IMR-90 (cell line): ENCODE data around the gene RLF. TPM values are rescaled to one million over a fixed set of nuclear protein-coding genes. Genes with fewer than 3 reads are reported as not detected.

Experiments
- ATAC-seq: fragments of 200-7000 bp; cut with Tn5 transposase; 2 replicates; pipeline ENCODE4 v1.9.1; 2020; ENCODE audit warnings: low read depth, mild to moderate bottlenecking, moderate library complexity
- BruUV-seq: library from RNA; stranded (reverse); fragments of 400-500 nt; replicated peaks from 2 replicates; lab custom pipeline; 2021; lab: Mats Ljungman, UMichigan
- CTCF ChIA-PET: fragments of 300-600 bp; formaldehyde crosslinking; extraction: SDS; loops from one replicate; lab custom pipeline; 2021; ENCODE audit warnings: antibody characterized with exemption; lab: Yijun Ruan, JAX
- POLR2A ChIA-PET: fragments of 300-600 bp; sonication (Branson Sonifier 250); formaldehyde crosslinking; loops from one replicate; lab custom pipeline; 2022; ENCODE audit warnings: antibody characterized with exemption; ENCODE audit not compliant: unreplicated experiment; lab: Charles Lee
- DNase-seq: peaks from one replicate; pipeline ENCODE4 v3.0.0; 2013
- H2AFZ ChIP-seq: replicated peaks from 2 replicates; pipeline ENCODE3; 2013; ENCODE audit warnings: low read length, mild to moderate bottlenecking; ENCODE audit not compliant: poor library complexity
- H2AK5ac ChIP-seq: 2 replicates; pipeline ENCODE4 v1.6.1; 2013; ENCODE audit warnings: low read depth, low read length, inconsistent platforms
- H2AK9ac ChIP-seq: replicated peaks from 2 replicates; pipeline ENCODE3; 2013; ENCODE audit warnings: mild to moderate bottlenecking, low read depth, low read length, moderate library complexity; ENCODE audit not compliant: poor library complexity
- H2BK120ac ChIP-seq: 2 replicates; pipeline ENCODE4 v1.6.1; 2013; ENCODE audit warnings: low read depth, low read length, inconsistent platforms
- H2BK15ac ChIP-seq: 3 replicates; pipeline ENCODE4 v1.6.1; 2013; ENCODE audit warnings: low read depth, low read length, inconsistent platforms
- H2BK20ac ChIP-seq: 2 replicates; pipeline ENCODE4 v1.6.1; 2013; ENCODE audit warnings: low read depth, mild to moderate bottlenecking, inconsistent platforms, low read length, moderate library complexity
- H2BK5ac ChIP-seq: 2 replicates; pipeline ENCODE4 v1.6.1; 2013; ENCODE audit warnings: mild to moderate bottlenecking, low read depth, low read length, inconsistent platforms; ENCODE audit not compliant: poor library complexity, severe bottlenecking
- H3K14ac ChIP-seq: replicated peaks from 2 replicates; pipeline ENCODE4 v1.6.1; 2013; ENCODE audit warnings: low read depth, low read length, inconsistent platforms
- H3K18ac ChIP-seq: 2 replicates; pipeline ENCODE4 v1.6.1; 2013; ENCODE audit warnings: low read depth, low read length, control low read depth
- H3K23ac ChIP-seq: 2 replicates; pipeline ENCODE4 v1.6.1; 2013; ENCODE audit warnings: low read depth, low read length, inconsistent platforms
- H3K27ac ChIP-seq: 2 replicates; pipeline ENCODE4 v1.5.1; 2013; ENCODE audit warnings: mild to moderate bottlenecking, control low read depth, low read length; ENCODE audit not compliant: insufficient read depth
- H3K27me3 ChIP-seq: 2 replicates; pipeline ENCODE4 v1.6.1; 2013; ENCODE audit warnings: low read length; ENCODE audit not compliant: control insufficient read depth, insufficient read depth
- H3K36me3 ChIP-seq: 2 replicates; pipeline ENCODE4 v1.6.1; 2013; ENCODE audit warnings: low read length, mixed read lengths; ENCODE audit not compliant: control insufficient read depth, insufficient read depth
- H3K4ac ChIP-seq: 2 replicates; pipeline ENCODE4 v1.6.1; 2013; ENCODE audit warnings: low read depth, low read length, inconsistent platforms
- H3K4me1 ChIP-seq: 2 replicates; pipeline ENCODE4 v1.6.1; 2013; ENCODE audit warnings: low read length, mixed read lengths; ENCODE audit not compliant: control insufficient read depth, insufficient read depth
- H3K4me2 ChIP-seq: 2 replicates; pipeline ENCODE4 v1.6.1; 2013; ENCODE audit warnings: low read depth, mild to moderate bottlenecking, control low read depth, low read length, moderate library complexity
- H3K4me3 ChIP-seq: 2 replicates; pipeline ENCODE4 v1.5.1; 2013; ENCODE audit warnings: low read depth, mild to moderate bottlenecking, control low read depth, low read length, moderate library complexity; ENCODE audit not compliant: insufficient read depth
- H3K56ac ChIP-seq: 2 replicates; pipeline ENCODE4 v1.6.1; 2013; ENCODE audit warnings: low read length, inconsistent platforms; ENCODE audit not compliant: insufficient read depth; ENCODE audit errors: extremely low read depth
- H3K79me1 ChIP-seq, 2 experiments: 2 replicates each; pipeline ENCODE4 v1.6.1; 2013; ENCODE audit warnings: low read length in 2 of 2, inconsistent platforms in 1 of 2, low read depth in 1 of 2
- H3K9ac ChIP-seq: 2 replicates; pipeline ENCODE4 v1.6.1; 2013; ENCODE audit warnings: low read depth, low read length, control low read depth
- H3K9me1 ChIP-seq: 2 replicates; pipeline ENCODE4 v1.6.1; 2013; ENCODE audit warnings: low read length, inconsistent platforms; ENCODE audit not compliant: insufficient read depth
- H3K9me3 ChIP-seq: 2 replicates; pipeline ENCODE4 v1.6.1; 2013; ENCODE audit warnings: low read length; ENCODE audit not compliant: control insufficient read depth, insufficient read depth
- H4K20me1 ChIP-seq: 2 replicates; pipeline ENCODE4 v1.6.1; 2013; ENCODE audit warnings: low read length, inconsistent platforms; ENCODE audit not compliant: insufficient read depth
- H4K5ac ChIP-seq: 2 replicates; pipeline ENCODE4 v1.6.1; 2013; ENCODE audit warnings: mild to moderate bottlenecking, low read depth, low read length, control low read depth
- H4K8ac ChIP-seq, 2 experiments: 2 replicates each; pipeline ENCODE4 v1.6.1; 2013; ENCODE audit warnings: low read depth in 2 of 2, low read length in 2 of 2, control low read depth in 1 of 2, inconsistent platforms in 1 of 2
- H4K91ac ChIP-seq: 2 replicates; pipeline ENCODE4 v1.6.1; 2013; ENCODE audit warnings: low read depth, low read length, inconsistent platforms; ENCODE audit not compliant: insufficient read depth
- BHLHE40 ChIP-seq: fragments of 150-350 bp; IDR thresholded peaks from 2 replicates; pipeline ENCODE4 v1.6.1; 2016; ENCODE audit warnings: mild to moderate bottlenecking, low read depth, low read length
- CEBPB ChIP-seq: IDR thresholded peaks from 2 replicates; pipeline ENCODE4 v1.6.1; 2012; ENCODE audit warnings: low read depth, low read length, improper control_type of control experiment
- CHD1 ChIP-seq: IDR thresholded peaks from 2 replicates; pipeline ENCODE4 v1.6.1; 2012; ENCODE audit warnings: low read depth, low read length, improper control_type of control experiment
- FOS ChIP-seq: fragments of 150-350 bp; IDR thresholded peaks from 2 replicates; pipeline ENCODE4 v1.6.1; 2016; ENCODE audit warnings: low read depth, low read length
- MAFK ChIP-seq: IDR thresholded peaks from 2 replicates; pipeline ENCODE4 v1.6.1; 2012; ENCODE audit warnings: low read depth, low read length, improper control_type of control experiment
- MAZ ChIP-seq: IDR thresholded peaks from 2 replicates; pipeline ENCODE4 v1.6.1; 2012; ENCODE audit warnings: low read depth, mild to moderate bottlenecking, low read length, improper control_type of control experiment, moderate library complexity, borderline replicate concordance
- MXI1 ChIP-seq: IDR thresholded peaks from 2 replicates; pipeline ENCODE4 v1.6.1; 2012; ENCODE audit warnings: low read depth, mild to moderate bottlenecking, low read length, moderate library complexity, borderline replicate concordance
- NFE2L2 ChIP-seq: fragments of 150-350 bp; IDR thresholded peaks from 2 replicates; pipeline ENCODE4 v1.6.1; 2016; ENCODE audit warnings: low read depth, mild to moderate bottlenecking, low read length
- POLR2A ChIP-seq: IDR thresholded peaks from 2 replicates; pipeline ENCODE4 v1.6.1; 2012; ENCODE audit warnings: mild to moderate bottlenecking, low read depth, low read length
- RAD21 ChIP-seq: IDR thresholded peaks from 2 replicates; pipeline ENCODE4 v1.6.1; 2012; ENCODE audit warnings: low read length, improper control_type of control experiment
- RCOR1 ChIP-seq: IDR thresholded peaks from 2 replicates; pipeline ENCODE4 v1.6.1; 2012; ENCODE audit warnings: mild to moderate bottlenecking, low read length, improper control_type of control experiment; ENCODE audit not compliant: insufficient replicate concordance
- RFX5 ChIP-seq: IDR thresholded peaks from 2 replicates; pipeline ENCODE4 v1.8.0; 2012; ENCODE audit warnings: low read depth, mild to moderate bottlenecking, low read length, moderate library complexity
- SMC3 ChIP-seq: fragments of 150-350 bp; IDR thresholded peaks from 2 replicates; pipeline ENCODE4 v1.6.1; 2016; ENCODE audit warnings: low read depth, mild to moderate bottlenecking, antibody characterized with exemption, low read length, moderate library complexity
- WGBS, 2 experiments: methylation state at CpG; one replicate each; pipeline versions ENCODE4 v1.1.5 to v1.1.7; 2013; ENCODE audit warnings: missing lambda C conversion rate in 2 of 2; ENCODE audit not compliant: insufficient read length in 1 of 2; ENCODE audit errors: extremely low coverage in 2 of 2; 5-methylcytosine and 5-hydroxymethylcytosine counted together
- dilution Hi-C: fragments of 300-500 bp; cut with HindIII; formaldehyde crosslinking; loops from one replicate; pipeline ENCODE4 v1.14.3; 2018; ENCODE audit warnings: low sequenced_read_pairs; ENCODE audit not compliant: unreplicated experiment
- in situ Hi-C: fragments of 300-500 bp; cut with MboI; formaldehyde crosslinking; loops from 3 replicates; pipeline ENCODE4 v1.14.3; 2019; ENCODE audit warnings: low sequenced_read_pairs, inconsistent platforms, mixed read lengths
- intact Hi-C: fragments of 100-400 bp; cut with micrococcal nuclease; formaldehyde crosslinking; loops from 2 replicates; pipeline ENCODE4 v1.10.0; 2022
- polyA plus RNA-seq, 3 experiments: library from polyadenylated mRNA; depleted of rRNA; stranded (reverse); fragments of >200 nt; gene quantifications; 2 replicates each; pipeline ENCODE4 v1.2.3, GENCODE V29; 2012; ENCODE audit warnings: low replicate concordance in 1 of 3
- total RNA-seq: library from RNA; depleted of rRNA; stranded (reverse); fragments of >200 nt; gene quantifications from 2 replicates; pipeline ENCODE4 v1.2.3, GENCODE V29; 2012
- TF ChIP-seq, protein P1 (sequence below): conservative IDR thresholded peaks from 2 replicates; pipeline ENCODE4 v1.5.1; 2012; ENCODE audit warnings: mild to moderate bottlenecking, low read depth, low read length, improper control_type of control experiment
- TF ChIP-seq, protein P2 (sequence below): fragments of 150-350 bp; IDR thresholded peaks from 2 replicates; pipeline ENCODE4 v1.6.1; 2016; ENCODE audit warnings: low read depth, mild to moderate bottlenecking, low read length, moderate library complexity, borderline replicate concordance

Gene RLF
- total and polyA plus RNA-seq, 2 of the 4 experiments (the other 2 are of a cell fraction) = 4.4 to 29.8 TPM

DNA sequence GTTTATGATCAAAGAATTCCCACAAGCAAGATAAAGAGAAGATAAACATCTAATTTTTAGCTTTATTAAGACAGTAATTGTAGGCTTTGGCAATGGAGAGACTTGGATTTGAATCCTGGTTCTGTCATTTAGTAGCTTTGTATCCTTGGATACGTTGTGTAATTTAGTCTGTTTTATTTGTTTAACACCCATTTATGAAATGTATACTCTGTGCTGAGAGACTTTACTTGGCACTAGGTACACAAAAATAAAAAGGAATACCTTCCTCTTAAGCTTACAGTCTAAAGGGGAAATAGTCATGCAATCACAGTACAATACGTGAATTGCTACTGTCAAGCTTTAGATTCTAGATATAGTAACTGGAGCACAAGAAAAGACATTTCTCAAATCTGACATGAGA, 120.7 kb downstream of the RLF start:
- Histone ChIP-seq H2BK120ac (no peak overlapping the region), H3K79me1 (peaks cover 6 to 19% of the 10 kb centered on the region in 2 experiments; a peak in 3 of 4 replicates), H3K9ac (no peak overlapping the region), H3K4me2 (no peak overlapping the region), H3K4me1 (no peaks in the 10 kb centered on the region), H3K36me3 (peaks cover 18% of the 10 kb centered on the region), H3K9me1 (0 out of 2 replicates have a peak, but pooled peaks cover 3% of the 10 kb centered on the region), H3K27me3 (no peaks in the 10 kb centered on the region), H3K4ac (no peak overlapping the region), H4K5ac (no peak overlapping the region), H2BK15ac (no peak overlapping the region), H2BK5ac (no peak overlapping the region), H3K56ac (no peak overlapping the region), H2AK9ac (no peak overlapping the region), H2AK5ac (no peak overlapping the region), H3K14ac (no peak overlapping the region), H3K4me3 (no peak overlapping the region), H4K8ac (no peak overlapping the region), H3K27ac (no peak overlapping the region), H3K9me3 (no peaks in the 10 kb centered on the region), H3K23ac (no peak overlapping the region), H3K18ac (no peak overlapping the region), H4K91ac (no peak overlapping the region), H2AFZ (no peak overlapping the region), H2BK20ac (no peak overlapping the region), H4K20me1 (peaks cover 10% of the 10 kb centered on the region; the same call in 1 of the 2 replicates)
- TF ChIP-seq MAFK = no peak
- TF ChIP-seq FOS = no peak
- no peak for TF ChIP-seq RCOR1
- TF ChIP-seq RAD21 = no peak
- TF ChIP-seq CHD1 = no peak
- TF ChIP-seq POLR2A = no peak
- TF ChIP-seq, protein P1, sequence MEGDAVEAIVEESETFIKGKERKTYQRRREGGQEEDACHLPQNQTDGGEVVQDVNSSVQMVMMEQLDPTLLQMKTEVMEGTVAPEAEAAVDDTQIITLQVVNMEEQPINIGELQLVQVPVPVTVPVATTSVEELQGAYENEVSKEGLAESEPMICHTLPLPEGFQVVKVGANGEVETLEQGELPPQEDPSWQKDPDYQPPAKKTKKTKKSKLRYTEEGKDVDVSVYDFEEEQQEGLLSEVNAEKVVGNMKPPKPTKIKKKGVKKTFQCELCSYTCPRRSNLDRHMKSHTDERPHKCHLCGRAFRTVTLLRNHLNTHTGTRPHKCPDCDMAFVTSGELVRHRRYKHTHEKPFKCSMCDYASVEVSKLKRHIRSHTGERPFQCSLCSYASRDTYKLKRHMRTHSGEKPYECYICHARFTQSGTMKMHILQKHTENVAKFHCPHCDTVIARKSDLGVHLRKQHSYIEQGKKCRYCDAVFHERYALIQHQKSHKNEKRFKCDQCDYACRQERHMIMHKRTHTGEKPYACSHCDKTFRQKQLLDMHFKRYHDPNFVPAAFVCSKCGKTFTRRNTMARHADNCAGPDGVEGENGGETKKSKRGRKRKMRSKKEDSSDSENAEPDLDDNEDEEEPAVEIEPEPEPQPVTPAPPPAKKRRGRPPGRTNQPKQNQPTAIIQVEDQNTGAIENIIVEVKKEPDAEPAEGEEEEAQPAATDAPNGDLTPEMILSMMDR = no peak
- TF ChIP-seq MXI1 = no peak
- no peak for TF ChIP-seq BHLHE40
- TF ChIP-seq MAZ = no peak
- TF ChIP-seq RFX5 = no peak
- TF ChIP-seq CEBPB = no peak
- TF ChIP-seq NFE2L2 = no peak
- TF ChIP-seq SMC3 = no peak
- TF ChIP-seq, protein P2, sequence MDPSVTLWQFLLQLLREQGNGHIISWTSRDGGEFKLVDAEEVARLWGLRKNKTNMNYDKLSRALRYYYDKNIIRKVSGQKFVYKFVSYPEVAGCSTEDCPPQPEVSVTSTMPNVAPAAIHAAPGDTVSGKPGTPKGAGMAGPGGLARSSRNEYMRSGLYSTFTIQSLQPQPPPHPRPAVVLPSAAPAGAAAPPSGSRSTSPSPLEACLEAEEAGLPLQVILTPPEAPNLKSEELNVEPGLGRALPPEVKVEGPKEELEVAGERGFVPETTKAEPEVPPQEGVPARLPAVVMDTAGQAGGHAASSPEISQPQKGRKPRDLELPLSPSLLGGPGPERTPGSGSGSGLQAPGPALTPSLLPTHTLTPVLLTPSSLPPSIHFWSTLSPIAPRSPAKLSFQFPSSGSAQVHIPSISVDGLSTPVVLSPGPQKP = no peak
- no TSS peak for BruUV-seq
- POLR2A ChIA-PET = interaction anchor here (0.6 kb wide), 1 partner anchor 64 kb away, joined by 3 read pairs; no protein-coding TSS in a partner anchor
- CTCF ChIA-PET = interaction anchor here (1.0 kb wide), 2 partner anchors 19 to 33 kb away, joined by 3 read pairs; no protein-coding TSS in a partner anchor
- intact Hi-C loops (no loop called here), dilution Hi-C loops (no loop called here), in situ Hi-C loops (no loop called here)
- DNase-seq = no peak
- ATAC-seq = no peak
- 80% methylated on average over 1 of the region's 2 CpGs; no CpG with 5 or more reads in 1 of the 2 experiments for WGBS, 2 experiments
